GM18520 (cell line): ENCODE results near the gene CACNG6.

Source experiments
- ATAC-seq: cut with Tn5 transposase; IDR thresholded peaks from one replicate; pipeline ENCODE4 v1.9.1; 2021; ENCODE audit not compliant: unreplicated experiment

The CACNG6 gene

GRCh38 chr19:54041969-54042606 is 50.7 kb downstream of the CACNG6 start:
- no peak for ATAC-seq

- no peak for ATAC-seq
These were observed 51.6 kb downstream of the CACNG6 start for GRCh38 chr19:54042989-54043388.

- no peak for ATAC-seq
These were observed 54.3 kb downstream of the CACNG6 start for GRCh38 chr19:54045771-54046170.

GRCh38 chr19:54047616-54048015 is 56.2 kb downstream of the CACNG6 start:
- ATAC-seq: no peak
